GM23248 (cell line): ENCODE results near the gene BTBD16.

Experiments used
- EZH2 ChIP-seq: fragments of 200-600 bp; sonication (generic); IDR thresholded peaks from 2 replicates; pipeline ENCODE4 v1.6.1; 2018; ENCODE audit warnings: antibody characterized with exemption, mild to moderate bottlenecking; ENCODE audit not compliant: insufficient read depth, poor library complexity, severe bottlenecking
- EZH2phosphoT487 ChIP-seq: fragments of 200-600 bp; sonication (generic); IDR thresholded peaks from 2 replicates; pipeline ENCODE4 v1.6.1; 2018; ENCODE audit warnings: antibody characterized with exemption, moderate library complexity, mild to moderate bottlenecking, low read depth; ENCODE audit not compliant: insufficient read depth

DNA sequence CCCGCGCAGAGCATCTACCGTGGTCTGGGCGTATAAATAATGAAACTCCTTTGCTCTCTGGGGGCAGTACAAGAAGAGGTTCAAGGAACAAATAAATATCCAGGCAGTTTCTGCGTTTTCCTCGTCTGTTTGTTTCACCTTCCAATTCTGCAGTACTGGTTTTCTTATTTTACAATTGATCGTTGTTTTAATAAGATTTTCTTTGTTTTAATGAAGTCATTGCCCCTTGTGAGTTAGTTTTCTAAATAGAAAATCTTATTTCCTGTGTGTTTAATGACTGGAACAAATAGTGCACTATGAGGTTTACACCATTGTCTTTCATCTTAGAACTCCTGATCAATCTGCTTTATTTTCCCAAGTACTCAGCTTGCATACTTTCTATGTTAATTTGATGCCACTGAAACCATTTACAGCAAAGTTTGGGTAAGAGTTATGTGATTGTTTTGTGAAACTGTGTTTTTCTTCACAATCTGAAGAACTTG lies 104.6 kb downstream of the BTBD16 start:
- no peak for TF ChIP-seq EZH2phosphoT487
- no peak for TF ChIP-seq EZH2
